NT2/D1 (cell line): Measurements from ENCODE around the gene PWWP2B.

Experiments used
- SUZ12 ChIP-seq: IDR thresholded peaks from 2 replicates; pipeline ENCODE4 v1.6.1; 2011; ENCODE audit not compliant: insufficient read length, insufficient read depth; ENCODE audit errors: extremely low read depth
- YY1 ChIP-seq: IDR thresholded peaks from 2 replicates; pipeline ENCODE4 v1.6.1; 2011; ENCODE audit not compliant: insufficient read length, insufficient read depth
- ZNF274 ChIP-seq: IDR thresholded peaks from 2 replicates; pipeline ENCODE4 v1.6.1; 2011; ENCODE audit warnings: mild to moderate bottlenecking, low read depth, low read length

DNA sequence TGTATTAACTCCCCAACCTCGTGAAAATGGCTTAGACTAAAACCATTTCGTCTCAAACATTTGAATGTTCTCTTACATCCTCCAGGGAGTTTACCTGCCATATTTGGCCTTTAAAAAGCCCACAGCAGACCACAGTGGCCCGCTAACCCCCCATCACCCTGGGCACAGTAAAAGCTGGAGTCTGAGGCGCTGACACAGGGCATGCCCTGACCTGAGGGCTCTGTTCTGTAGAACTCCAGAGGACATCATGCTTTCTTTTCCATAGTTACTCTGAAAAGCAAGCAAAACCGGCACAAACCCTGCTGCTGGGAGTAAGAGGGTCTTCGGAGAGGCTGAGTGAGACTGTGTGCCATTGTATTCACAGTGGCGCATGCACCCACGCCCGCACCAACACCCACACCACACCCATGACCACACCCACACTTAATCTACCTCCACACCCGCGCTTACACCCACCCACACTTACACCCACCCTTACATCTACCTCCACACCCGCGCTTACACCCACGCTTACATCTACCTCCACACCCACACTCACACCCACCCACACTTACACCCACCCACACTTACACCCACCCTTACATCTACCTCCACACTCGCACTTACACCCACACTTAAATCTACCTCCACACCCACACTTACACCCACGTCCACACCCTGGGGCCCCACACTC is 32.9 kb upstream of the PWWP2B start:
- TF ChIP-seq SUZ12 (no peak), YY1 (no peak), ZNF274 (no peak)
